ENCODE results near the gene ITGB1.

DNA sequence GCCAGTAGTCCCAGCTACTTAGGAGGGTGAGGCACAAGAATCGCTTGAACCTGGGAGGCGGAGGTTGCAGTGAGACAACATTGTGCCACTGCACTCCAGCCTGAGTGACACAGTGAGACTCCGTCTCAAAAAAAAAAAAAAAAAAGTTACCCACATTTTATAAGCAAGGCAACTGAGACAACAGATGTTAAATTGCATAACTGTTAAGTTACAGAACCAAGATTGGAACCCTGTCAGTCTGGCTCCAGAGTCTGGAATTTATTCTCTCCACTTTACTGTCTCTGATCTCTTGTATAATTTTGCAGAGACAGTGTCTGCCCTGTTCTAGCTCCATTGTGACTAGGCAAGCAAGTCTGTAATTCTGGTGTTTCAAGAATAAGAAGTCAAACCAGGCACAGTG lies 6.2 kb upstream of the ITGB1 start:
- TF ChIP-seq CEBPB (IDR thresholded peaks at IDR 0.05; ENCODE audit: low read depth, low read length) (no peak), TCF12 (IDR thresholded peaks at IDR 0.05; ENCODE audit: low read depth, low read length) (no peak), TBP (IDR thresholded peaks at IDR 0.05; ENCODE audit: low read depth, low read length) (no peak)
- TF ChIP-seq, protein P1, sequence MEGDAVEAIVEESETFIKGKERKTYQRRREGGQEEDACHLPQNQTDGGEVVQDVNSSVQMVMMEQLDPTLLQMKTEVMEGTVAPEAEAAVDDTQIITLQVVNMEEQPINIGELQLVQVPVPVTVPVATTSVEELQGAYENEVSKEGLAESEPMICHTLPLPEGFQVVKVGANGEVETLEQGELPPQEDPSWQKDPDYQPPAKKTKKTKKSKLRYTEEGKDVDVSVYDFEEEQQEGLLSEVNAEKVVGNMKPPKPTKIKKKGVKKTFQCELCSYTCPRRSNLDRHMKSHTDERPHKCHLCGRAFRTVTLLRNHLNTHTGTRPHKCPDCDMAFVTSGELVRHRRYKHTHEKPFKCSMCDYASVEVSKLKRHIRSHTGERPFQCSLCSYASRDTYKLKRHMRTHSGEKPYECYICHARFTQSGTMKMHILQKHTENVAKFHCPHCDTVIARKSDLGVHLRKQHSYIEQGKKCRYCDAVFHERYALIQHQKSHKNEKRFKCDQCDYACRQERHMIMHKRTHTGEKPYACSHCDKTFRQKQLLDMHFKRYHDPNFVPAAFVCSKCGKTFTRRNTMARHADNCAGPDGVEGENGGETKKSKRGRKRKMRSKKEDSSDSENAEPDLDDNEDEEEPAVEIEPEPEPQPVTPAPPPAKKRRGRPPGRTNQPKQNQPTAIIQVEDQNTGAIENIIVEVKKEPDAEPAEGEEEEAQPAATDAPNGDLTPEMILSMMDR (IDR thresholded peaks at IDR 0.05; ENCODE audit: control extremely low read depth in 1 of 3, insufficient read depth in 1 of 3, low read depth in 1 of 3, low read length in 3 of 3) = no peak

All from H1 (cell line).